B cell (primary cell): ENCODE measurements around the gene BMP6.

Experiments used
- EZH2 ChIP-seq: IDR thresholded peaks from 2 replicates; pipeline ENCODE4 v1.6.1; 2012; ENCODE audit warnings: borderline replicate concordance, low read depth, mild to moderate bottlenecking, moderate library complexity, low read length; ENCODE audit not compliant: insufficient read depth, poor library complexity, severe bottlenecking
- TF ChIP-seq, protein P1 (sequence below): fragments of 200-600 bp; IDR thresholded peaks from one replicate; pipeline ENCODE4 v1.8.0; 2022; ENCODE audit warnings: antibody characterized with exemption, mild to moderate bottlenecking

DNA sequence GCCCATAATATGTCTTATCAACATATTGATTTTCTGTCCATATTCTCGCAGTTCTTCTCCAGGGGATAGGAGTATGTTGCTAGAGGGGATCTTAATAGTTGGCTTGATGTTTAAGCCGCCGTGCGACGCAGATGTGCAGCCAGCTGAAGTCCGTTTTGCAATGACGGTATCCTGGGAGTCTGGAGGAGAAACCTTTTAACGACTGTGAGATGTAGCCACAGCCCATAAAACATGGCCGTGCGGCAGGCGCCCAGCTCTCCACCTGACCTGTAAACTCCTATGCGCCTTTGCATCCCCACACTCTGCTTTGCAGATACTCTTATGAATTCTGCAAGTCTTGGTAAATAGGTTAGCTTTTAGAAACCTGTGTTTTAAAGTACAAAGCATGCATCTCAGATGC is 36.9 kb downstream of the BMP6 start:
- TF ChIP-seq, protein P1, sequence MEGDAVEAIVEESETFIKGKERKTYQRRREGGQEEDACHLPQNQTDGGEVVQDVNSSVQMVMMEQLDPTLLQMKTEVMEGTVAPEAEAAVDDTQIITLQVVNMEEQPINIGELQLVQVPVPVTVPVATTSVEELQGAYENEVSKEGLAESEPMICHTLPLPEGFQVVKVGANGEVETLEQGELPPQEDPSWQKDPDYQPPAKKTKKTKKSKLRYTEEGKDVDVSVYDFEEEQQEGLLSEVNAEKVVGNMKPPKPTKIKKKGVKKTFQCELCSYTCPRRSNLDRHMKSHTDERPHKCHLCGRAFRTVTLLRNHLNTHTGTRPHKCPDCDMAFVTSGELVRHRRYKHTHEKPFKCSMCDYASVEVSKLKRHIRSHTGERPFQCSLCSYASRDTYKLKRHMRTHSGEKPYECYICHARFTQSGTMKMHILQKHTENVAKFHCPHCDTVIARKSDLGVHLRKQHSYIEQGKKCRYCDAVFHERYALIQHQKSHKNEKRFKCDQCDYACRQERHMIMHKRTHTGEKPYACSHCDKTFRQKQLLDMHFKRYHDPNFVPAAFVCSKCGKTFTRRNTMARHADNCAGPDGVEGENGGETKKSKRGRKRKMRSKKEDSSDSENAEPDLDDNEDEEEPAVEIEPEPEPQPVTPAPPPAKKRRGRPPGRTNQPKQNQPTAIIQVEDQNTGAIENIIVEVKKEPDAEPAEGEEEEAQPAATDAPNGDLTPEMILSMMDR = no peak
- TF ChIP-seq EZH2 = no peak
